HuH-7 (cell line): ENCODE data around the gene MFSD6L.
"Not testable (repeated sequence)": the region's sequence is repeated elsewhere in the genome, so short reads cannot be mapped to it uniquely, and the experiment has no call there.

Source experiments
- DNase-seq: peaks from one replicate; pipeline ENCODE4 v3.0.0; 2011; ENCODE audit warnings: low spot score

Gene MFSD6L

DNA sequence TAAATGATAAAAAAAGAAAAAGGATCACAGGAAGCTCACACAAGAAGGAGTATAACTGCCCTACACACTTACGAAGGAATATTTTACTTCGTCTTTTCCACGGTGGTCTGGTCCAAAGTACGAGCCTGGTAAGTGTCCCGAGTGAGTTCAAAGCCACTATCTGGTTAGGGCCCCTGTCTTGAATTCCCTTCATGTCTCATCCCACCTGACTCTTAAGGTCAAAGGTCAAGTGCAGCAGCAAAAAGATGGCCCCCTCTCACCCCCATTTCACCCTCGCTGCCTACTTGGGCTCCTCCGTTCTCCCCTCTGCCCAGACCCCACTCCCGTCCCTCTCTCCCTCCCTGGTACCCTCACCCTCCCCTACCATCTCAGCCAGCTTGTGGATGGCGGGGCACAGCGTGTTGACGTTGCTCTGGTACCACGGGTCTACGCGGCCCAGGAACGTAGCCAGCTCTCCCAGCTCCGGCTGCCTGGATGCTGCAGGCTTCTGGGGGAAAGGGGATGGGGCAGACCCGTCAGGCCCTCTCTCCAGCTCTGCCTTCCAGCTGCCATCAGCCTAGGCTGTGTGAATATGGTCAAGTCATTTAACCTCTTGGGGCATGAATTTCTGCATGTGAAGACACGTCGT, 27.8 kb upstream of the MFSD6L start:
- no peak for DNase-seq

DNA sequence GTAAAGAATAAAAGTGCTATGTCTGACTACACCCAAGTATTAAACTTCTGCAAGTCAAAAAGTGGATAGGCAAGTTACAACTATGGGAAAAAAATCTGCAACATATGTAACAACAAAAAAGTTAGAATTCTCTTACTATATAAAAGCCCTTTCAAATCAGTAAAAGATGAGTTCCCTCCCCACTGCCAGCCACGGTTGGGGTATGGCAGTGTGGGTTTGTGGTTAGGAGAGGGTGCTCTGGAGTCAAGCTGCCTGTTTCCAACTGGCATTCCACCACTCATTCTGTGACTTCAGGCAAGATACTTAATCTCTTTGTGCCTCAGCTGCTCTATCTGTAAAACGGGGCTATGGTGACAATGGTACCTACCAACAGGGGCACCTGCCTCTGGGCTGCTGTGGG, 26.6 kb upstream of the MFSD6L start:
- no peak for DNase-seq

DNA sequence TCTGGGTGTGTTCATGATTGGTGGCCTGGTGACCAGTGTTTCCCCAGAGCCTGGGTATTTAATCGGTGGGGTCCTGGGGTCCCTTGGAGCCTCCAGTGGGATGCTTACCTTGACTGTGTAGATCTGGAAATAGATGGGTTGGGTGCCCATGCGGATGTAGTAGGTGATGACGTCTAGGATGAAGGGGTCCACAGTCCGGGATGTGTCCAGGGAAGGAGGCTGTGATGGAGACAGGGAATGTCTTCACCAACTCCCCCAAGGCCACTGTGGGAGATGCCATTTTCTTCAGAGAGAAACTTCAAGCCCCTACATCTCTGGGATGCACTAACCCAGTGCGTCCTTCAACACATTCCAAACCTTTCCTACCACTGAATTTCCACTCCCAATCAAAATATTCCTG, 24.1 kb upstream of the MFSD6L start:
- DNase-seq, result no peak

DNA sequence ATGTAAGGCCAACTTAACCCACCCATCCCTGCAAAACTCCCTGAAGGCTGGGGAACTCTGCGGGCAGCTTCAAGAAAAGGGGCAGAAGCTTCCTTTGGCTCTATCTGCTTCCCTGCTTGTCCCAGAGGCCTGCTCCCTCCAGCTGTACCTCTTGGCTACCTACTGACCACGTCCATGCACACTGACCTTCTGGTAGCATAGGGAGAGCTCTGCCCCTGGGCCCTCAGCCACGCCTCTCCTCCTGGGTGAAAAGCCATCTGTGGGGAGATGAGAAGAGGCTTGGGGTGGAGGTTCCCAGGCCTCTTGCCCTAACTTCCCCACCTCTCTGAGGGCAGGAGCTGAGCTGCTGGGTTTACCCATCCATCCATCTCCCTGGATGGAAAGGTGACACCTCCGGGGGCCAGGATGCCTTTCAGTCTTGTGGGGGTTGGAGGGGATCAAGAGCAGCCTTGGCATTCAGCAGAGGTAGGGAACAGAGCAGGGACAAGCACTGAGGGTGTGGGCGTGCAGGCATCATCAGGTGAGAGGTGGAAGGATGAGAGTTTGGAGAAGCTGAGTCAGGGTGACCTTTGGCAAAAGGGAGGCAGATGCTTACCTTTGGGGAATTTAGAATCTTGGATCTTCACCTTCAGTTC, 23.4 kb upstream of the MFSD6L start:
- no peak for DNase-seq

DNA sequence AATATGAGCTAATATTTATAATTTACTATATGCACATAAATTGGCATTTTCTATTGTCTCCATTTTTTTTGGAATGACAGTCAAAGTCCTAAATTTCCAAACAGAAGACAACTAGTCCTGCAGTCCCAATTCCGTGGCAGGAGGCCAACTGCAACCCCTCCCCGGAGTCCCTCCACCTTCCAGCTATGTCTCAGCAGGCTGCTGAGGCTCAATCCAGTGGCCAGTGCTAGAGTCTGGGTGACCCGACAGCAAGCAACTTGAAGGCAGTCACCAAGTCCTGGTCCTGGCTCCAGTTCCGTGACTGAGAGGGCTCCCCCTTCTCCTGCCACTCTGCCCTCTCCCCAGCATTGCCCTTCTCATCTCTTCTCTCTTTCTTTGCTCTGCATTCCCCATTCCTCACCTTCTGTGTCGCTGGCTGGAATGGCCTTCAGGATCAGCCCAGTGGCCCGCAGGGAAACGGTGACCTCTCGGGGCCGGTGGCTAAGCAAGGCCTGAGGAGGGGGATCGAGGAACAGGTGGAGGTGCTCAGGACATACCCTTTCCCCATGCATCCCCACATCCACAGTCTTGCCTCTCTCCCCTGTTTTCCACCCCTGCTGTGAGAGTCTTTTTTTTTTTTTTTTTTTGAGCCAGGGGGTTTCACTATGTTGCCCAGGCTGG, 22.4 kb upstream of the MFSD6L start:
- no peak for DNase-seq

DNA sequence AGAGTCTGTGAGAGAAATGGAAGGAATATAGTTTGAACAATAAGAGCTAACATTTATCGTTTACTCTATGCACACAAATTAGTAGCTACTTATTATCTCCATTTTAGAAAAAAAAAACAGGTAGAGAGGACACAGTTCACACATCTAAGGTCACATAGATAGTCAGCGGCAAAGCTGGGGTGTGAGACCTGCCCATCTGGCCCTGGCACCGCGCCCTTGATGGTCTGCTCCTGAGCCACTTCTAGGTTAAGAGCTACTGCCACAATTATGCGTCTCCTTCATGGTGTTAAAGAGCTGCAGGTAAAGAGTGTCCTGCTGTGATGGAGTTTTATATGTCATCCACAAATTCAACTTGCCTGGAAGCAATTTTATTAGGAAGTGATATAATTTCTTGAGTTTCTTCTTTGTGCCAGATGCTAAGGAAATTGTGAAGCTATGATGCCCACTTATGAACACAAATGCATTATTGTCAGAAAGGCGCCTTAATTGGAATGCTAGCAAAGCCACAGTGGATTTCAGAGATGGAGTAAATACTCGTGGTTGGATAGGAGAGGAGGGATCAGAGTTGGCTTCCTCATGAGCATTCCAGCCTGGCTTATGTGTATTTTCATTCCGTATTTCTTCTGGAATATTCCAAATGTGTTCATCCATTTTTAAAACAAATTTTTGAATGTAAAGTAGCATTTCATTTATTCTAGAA, 21.3 kb upstream of the MFSD6L start:
- no peak for DNase-seq

DNA sequence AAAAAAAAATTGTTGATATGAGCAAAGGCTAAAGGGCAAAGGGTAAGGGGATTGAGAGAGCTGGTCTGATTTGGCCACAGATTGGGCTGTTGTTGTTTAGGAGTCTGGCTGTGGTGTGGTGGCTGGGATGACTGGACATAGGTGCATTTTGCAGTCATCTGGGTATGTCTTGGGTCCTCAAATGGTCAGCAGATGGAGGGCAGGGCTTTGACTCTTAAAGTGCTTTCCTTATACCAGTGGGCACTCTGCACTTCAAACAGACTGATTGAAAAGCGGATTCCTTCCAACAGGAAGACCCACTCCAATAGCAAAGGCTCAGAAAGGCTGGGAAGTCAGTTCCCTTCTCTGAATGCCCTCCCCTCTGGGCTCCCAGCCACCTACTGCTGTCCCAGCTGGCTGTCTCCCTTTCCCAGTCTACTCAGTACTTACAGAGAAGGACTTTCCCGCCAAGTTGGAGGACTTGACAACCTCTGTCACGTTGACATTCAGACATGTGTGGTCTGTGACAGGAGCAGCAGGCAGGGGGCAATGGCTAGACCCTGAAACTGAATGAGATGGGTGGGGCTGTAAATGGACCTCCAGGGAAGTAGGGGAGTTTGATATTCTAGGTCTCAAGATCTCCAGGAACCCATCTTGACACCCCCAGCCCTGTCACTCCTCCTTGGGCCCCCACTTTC, 19.6 kb upstream of the MFSD6L start:
- DNase-seq, result no peak

DNA sequence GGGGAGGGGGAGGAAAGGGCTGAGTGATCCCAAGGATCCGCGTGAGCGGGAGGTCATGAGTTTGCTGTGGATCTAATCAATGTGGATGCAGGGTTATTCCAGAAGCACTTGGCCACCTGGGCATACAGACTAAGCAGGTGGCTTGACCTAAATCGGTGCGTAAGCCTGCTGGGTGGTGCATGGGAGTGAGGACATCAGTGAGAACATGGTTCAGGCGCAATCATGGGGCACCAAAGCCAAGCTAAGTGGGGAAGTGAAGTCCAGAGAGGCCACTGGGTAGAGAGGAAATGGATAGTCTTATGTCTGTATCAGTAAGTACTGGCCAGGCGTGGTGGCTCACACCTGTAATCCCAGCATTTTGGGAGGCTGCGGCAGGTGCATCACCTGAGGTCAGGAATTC, 18.9 kb upstream of the MFSD6L start:
- no peak for DNase-seq

DNA sequence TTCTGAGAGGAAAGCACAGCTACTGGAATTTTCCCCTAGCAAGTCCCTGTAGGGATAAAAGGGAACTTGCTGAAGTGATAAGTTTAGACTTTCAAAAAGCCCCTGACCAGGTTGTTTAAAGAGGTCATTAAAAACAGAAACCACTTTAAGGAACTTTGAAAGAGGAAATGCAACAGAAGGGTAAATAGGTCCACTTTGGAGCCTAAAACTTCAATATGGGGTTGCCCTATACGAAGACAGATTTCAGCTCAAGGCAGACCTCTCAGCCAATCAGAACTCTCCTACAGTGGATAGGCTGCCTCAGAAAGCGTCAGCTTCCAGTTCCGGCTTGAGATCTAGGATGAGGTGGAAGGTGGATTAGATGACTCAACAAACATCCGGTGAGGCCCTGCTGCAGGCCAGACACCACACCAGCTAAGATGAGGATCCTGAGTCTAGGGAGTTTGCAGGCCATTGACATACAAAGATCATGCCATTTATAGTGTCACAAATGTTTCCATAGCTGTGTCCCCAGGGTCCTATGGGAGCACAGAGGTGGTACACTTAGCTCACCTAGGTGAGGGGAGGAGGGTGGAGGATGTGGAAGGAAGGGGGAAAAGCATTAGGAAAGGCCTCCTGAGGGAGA, 7.9 kb upstream of the MFSD6L start:
- no peak for DNase-seq

DNA sequence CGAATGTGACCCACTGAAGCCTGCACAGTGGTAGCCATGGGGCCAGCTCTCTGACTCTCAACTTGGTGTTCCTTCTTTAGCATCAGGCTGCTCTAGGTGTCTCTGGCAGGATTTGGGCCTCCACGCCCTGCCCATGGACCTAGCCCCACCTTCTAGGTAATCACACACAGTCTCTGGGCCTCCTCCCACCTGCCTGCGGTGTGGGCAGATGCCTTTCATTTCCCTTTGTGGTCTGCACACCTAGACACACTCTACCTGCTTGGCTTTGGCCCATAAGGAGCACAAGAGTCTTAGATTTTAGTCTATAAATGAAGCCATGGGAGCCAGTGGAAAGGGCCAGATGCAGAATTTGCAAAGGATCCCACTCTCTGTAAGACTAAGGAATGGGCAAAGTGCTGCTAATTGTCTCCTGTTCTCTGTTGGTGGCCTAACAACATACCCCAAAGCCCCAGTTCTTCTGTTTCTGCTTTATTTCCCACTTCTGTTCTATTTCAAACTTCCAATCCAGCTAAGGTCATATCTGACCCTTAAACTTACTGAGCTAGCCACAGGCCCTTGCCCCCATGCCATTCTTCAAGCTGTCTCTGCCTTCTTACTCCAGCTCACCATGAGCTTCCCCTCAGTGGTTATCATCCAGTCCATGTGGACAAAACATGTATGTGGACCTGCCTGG, 7.2 kb upstream of the MFSD6L start:
- DNase-seq, result no peak

DNA sequence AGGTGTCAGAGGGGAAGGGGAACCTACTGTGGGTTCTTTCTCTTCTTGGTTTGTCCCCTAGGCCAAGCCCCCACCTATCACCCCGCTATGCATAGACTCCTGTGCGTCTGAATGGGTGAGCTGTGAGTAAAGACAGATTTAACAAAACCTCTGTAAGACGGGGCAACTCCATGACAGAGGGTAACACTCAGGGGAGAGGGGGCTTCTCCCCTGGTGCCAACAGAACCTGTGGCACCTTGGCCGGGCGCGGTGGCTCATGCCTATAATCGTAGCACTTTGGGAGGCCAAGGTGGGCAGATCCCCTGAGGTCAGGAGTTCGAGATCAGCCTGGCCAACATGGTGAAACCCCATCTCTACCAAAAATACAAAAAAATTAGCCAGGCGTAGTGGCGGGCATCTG, 6.2 kb upstream of the MFSD6L start:
- DNase-seq, result not testable (repeated sequence)

DNA sequence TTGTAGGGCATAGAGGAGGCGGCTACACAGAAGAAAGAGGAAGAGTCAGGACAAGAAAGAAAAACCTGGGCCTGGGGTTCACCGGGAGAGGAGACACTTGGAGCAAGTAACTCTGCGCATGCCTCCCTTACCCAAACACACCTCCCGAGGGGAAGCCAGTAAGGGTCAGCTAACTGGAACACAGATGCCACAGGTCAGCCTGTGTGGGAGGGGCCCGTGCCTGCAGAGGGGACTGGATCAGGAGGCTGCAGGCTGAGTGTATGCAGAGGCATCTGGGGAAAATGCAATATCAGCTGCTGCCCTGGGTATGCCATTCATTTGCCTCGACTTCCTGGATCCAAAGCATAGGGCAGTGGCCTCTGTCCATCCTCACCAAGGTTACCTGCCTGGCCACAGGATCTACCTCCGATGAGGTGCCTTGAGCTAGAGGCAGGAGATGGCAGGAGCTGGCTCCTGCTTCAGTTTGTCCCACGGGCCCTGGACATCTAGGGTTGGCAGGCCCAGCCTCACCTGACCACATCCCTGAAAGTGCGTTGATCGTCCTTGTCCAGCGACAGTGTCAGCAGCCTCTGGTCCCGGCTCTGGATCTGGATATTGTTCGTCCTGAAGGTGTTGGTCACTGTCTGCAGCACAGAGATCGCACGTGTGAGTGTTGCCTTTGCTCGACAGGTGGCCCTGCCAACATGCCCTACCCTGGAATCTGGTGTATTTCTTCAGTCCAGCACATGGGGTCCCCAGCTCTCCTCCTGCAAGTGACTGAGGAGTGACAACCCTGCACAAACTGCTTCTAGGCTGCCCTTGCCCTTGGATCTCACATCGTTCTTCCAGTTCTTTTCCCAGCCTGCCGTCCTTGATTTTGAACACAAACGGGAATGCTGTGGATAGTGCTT, 4.6 kb upstream of the MFSD6L start:
- DNase-seq, result no peak

DNA sequence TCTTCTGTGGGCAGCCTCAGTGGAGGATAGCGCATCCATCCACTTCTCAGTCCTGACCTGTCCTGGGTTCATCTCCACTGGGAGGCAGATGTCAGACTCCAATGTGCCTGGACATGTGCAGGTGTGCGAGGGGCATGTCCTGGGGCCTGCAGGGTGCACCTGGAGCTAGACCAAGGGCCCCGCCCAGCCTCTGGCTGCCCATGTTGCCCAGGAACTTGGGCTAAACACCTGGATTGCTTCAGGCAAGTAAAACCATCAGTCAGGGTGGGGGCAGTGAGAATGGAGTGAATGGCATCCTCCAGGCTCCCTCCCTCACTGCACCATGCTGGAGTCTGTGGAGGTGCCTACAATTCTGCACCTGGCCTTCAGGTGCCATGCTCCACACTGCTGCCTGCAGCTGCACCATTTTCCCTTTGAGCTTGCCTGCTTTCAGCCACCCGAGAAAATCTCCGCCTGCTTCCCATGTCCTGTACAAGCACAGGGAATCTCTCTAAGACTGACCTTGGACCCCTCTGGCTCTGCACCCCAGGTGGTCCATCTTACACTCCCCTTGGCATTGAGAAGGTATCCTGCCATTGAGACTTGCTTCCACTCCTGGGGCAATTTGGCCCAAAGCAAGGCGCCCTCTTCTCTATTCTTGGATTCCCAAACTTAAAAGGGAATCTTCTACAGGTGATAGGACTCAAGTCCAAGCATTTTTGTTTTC, 2.1 kb upstream of the MFSD6L start:
- no peak for DNase-seq

DNA sequence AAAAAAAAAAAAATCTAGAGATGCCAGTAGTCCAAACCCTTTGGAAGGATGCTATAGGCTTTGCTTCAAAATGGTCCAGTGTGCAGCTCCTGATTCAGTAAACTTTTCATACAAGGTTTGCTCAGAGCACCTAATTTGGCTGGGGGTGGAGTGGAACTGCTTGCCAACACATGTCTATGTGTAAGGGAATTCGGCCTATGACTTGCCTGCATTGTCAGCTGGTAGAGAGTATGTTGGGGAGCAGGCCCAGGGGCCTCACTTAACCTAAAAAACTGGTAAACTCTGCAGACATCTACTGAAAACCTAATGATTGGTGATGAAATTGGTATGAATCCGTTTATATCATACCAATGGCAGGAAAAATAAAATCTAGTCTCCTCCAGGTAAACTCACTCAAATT, 1.5 kb upstream of the MFSD6L start:
- no peak for DNase-seq

DNA sequence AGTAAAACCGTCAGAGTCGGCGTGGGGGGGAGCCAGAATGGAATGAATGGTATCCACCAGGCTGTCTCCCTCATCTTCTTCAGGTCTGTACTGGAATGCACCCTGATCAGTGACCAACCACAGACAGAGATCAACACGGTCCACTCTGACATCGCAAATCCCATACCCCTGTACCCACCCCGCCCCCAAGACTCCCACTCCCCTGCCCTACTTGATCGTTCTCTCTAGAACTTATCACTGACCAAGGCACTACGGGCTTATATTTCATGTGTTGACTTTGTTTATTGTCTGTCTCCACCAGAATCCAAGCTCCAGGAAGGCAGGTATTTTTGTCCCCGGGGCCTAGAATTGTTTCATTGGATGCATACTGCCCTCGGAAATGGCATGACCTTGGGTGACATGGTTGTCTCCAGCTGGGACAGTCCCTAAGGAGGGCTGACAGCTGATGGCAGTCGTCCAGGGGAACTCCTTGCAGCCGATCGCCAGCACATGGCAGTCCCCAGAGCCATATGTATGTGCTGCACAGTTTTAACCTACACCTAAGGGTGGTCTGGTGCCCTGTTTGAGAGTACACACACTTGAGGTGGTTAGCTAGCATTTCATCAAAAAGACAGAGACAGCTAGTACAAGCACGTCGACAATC, 526 bp upstream of the MFSD6L start:
- no peak for DNase-seq

DNA sequence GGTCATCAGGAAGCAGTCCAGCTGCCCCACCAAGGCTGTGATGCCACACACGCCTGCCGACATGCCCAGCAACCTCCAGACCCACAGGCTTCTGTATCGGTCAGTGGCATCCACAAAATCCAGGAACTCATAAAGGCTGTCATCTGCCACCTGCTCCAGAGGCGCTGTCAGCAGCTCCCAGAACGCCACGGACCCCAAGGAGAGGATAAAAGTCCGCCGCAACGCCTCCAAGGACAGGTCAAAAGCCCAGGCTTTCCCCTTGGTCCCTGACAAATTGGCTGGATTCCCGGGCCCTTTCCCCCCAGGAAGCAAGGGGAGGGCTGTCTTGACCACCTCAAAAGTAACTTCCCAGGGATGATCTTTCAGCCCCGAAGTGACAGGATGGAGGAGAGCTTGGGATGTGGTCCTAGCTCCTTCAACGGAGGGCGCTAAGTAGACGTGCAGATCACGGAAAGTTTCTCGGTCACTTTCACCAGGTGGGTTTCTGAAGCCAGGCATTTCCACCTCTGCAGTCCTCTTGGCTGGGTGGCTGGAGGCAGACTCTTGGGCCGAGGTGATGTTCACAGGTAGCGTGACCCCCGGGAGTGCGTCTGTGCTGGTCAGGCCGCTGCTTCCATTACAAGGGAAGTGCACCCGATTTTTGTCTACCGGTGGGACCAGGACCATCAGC, 854 bp downstream of the MFSD6L start:
- no peak for DNase-seq

DNA sequence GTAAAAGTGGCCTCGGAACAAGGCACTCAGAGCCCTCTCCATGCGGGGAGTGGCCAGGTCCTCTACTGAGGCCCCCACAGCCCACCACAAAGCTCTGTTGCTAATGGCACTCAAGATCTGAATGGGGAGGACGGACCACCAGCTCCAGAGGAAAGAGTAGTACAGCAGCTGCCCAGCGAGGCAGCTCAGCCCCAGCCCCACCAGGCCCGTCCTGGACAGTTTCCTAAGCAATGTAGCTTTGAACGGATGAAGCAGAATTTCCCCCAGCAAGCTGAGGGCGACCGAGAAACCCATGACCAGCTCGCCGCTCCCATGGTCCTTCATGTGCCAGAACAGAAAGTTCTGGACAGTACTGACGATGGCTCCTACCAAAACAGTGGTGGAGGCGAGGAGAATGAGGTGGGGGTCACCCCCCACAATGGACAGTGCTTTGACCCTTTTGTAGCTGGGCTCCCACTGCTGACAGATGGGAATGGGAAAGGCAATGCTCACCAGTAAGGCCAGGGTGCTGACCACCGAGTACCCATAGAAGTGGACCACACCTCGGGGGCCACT, 1.5 kb downstream of the MFSD6L start:
- DNase-seq, result no peak

DNA sequence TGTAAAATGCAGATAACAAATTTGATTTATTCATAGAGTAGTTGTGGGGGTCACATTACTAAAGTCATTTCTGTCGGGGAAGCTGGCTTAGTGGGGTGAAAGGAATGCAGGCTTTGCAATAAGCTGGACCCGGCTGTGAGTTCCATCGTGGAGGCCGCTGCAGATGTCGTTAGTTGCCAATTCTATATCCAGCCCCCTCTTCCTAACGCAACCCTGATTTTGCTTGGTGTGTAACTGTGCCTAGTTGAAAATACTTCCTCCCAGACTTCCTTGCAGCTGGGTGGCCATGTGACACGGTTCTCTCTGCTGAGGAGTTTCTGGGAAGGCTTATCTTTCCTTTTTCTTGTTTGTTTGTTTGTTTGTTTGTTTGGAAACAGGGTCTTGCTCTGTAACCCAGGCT, 4.5 kb downstream of the MFSD6L start:
- no peak for DNase-seq
